Measurements from ENCODE around the gene CENPP.

- TF ChIP-seq CTCF (IDR thresholded peaks at IDR 0.05; ENCODE audit: low read depth, low read length) = no peak
- TF ChIP-seq EZH2phosphoT487 (IDR thresholded peaks at IDR 0.05; ENCODE audit: low read depth) = no peak
Measured at GRCh38 chr9:92598382-92598781, 272.6 kb downstream of the CENPP start.
